DND-41 (cell line): Measurements from ENCODE around the gene NPDC1.
A peak's percentile ranks its signal among the peaks of the same experiment; 100 is the strongest.

Source experiments
- ATAC-seq: fragments of 200-7000 bp; cut with Tn5 transposase; 3 replicates; pipeline ENCODE4 v1.9.1; 2021; ENCODE audit warnings: low read depth; ENCODE audit not compliant: insufficient read depth
- DNase-seq: peaks from one replicate; pipeline ENCODE4 v3.0.0-alpha.2; 2020
- H2AFZ ChIP-seq: 2 replicates; pipeline ENCODE4 v1.6.0; 2012; ENCODE audit warnings: low read depth, low read length
- H3K27ac ChIP-seq: 2 replicates; pipeline ENCODE4 v1.5.1; 2012; ENCODE audit warnings: low read length, inconsistent platforms
- H3K27me3 ChIP-seq: fragments of 200-600 bp; sonication (generic); 2 replicates; pipeline ENCODE4 v1.6.0; 2012; ENCODE audit warnings: low read length, mild to moderate bottlenecking, inconsistent platforms; ENCODE audit not compliant: insufficient read depth, poor library complexity
- H3K36me3 ChIP-seq: 2 replicates; pipeline ENCODE4 v1.5.1; 2012; ENCODE audit warnings: low read length, inconsistent platforms; ENCODE audit not compliant: insufficient read depth
- H3K4me1 ChIP-seq: 2 replicates; pipeline ENCODE4 v1.5.1; 2012; ENCODE audit warnings: mild to moderate bottlenecking, low read length; ENCODE audit not compliant: insufficient read depth
- H3K4me2 ChIP-seq: 2 replicates; pipeline ENCODE4 v1.6.0; 2012; ENCODE audit warnings: mild to moderate bottlenecking, moderate library complexity, low read length, inconsistent platforms; ENCODE audit not compliant: insufficient read depth
- H3K4me3 ChIP-seq, 2 experiments: fragments of 200-600 bp in 1 of 2; shearing (Covaris generic) in 1 of 2; 2 replicates each; pipeline ENCODE4 v1.5.1; 2012 to 2016; ENCODE audit warnings: inconsistent platforms in 2 of 2, low read length in 2 of 2, mild to moderate bottlenecking in 2 of 2, low read depth in 1 of 2, moderate library complexity in 1 of 2
- H3K79me2 ChIP-seq: 2 replicates; pipeline ENCODE4 v1.6.0; 2012; ENCODE audit warnings: low read length, inconsistent platforms; ENCODE audit not compliant: insufficient read depth
- H3K9ac ChIP-seq: 2 replicates; pipeline ENCODE4 v1.6.0; 2012; ENCODE audit warnings: low read depth, mild to moderate bottlenecking, inconsistent platforms, low read length, moderate library complexity
- H3K9me3 ChIP-seq: 2 replicates; pipeline ENCODE4 v1.5.1; 2012; ENCODE audit warnings: low read length, moderate library complexity, mild to moderate bottlenecking, inconsistent platforms; ENCODE audit not compliant: insufficient read depth, severe bottlenecking
- H4K20me1 ChIP-seq: 2 replicates; pipeline ENCODE4 v1.6.0; 2012; ENCODE audit warnings: low read length; ENCODE audit not compliant: insufficient read depth
- EZH2 ChIP-seq: IDR thresholded peaks from 3 replicates; pipeline ENCODE4 v1.6.1; 2012; ENCODE audit warnings: borderline replicate concordance, low read depth, mild to moderate bottlenecking, moderate library complexity, low read length, inconsistent platforms; ENCODE audit not compliant: severe bottlenecking
- TF ChIP-seq, protein P1 (sequence below): IDR thresholded peaks from 2 replicates; pipeline ENCODE4 v1.5.1; 2012; ENCODE audit warnings: borderline replicate concordance, low read length, moderate library complexity, mild to moderate bottlenecking; ENCODE audit not compliant: poor library complexity, severe bottlenecking; ENCODE audit errors: extremely low read depth

Gene NPDC1

DNA sequence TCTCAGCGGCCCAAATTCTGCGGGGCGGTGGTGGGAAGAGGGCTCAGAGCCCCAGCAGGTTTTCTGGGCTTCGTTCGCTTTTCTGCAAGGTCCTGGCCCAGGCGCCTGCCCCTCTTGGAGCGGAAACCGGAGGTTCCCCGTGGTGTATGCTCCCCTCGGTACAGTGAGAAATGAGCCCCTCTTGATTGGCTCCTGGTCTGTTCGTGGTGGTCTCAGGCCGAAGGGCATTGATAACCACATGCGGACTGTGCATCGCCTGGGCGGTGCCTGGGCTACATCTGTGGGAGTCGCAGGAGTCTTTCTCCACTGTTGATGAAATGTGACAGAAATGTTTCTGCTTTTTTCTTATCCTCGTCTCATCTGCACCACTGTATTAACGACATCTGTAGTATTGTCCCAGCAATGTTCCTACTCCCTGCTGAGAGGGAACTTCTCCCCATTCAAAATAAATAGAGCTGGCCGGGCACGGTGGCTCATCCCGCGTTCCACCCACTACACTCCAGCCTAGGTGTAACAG is 41.5 kb upstream of the NPDC1 start:
- H3K4me3 ChIP-seq: peak overlapping the region; percentile 64 to 69; a peak in 3 of 4 replicates
- H3K9me3 ChIP-seq: no peaks in the 10 kb centered on the region
- H2AFZ ChIP-seq: peak overlapping the region; percentile 89
- H3K9ac ChIP-seq: peak overlapping the region; percentile 88
- H4K20me1 ChIP-seq: peaks cover 4% of the 10 kb centered on the region; the same call in 1 of the 2 replicates
- DNase-seq: peak; percentile 41
- peaks cover 22% of the 10 kb centered on the region for H3K79me2 ChIP-seq
- peaks cover 29% of the 10 kb centered on the region for H3K4me1 ChIP-seq
- peak overlapping the region; percentile 95 for H3K4me2 ChIP-seq
- TF ChIP-seq, protein P1, sequence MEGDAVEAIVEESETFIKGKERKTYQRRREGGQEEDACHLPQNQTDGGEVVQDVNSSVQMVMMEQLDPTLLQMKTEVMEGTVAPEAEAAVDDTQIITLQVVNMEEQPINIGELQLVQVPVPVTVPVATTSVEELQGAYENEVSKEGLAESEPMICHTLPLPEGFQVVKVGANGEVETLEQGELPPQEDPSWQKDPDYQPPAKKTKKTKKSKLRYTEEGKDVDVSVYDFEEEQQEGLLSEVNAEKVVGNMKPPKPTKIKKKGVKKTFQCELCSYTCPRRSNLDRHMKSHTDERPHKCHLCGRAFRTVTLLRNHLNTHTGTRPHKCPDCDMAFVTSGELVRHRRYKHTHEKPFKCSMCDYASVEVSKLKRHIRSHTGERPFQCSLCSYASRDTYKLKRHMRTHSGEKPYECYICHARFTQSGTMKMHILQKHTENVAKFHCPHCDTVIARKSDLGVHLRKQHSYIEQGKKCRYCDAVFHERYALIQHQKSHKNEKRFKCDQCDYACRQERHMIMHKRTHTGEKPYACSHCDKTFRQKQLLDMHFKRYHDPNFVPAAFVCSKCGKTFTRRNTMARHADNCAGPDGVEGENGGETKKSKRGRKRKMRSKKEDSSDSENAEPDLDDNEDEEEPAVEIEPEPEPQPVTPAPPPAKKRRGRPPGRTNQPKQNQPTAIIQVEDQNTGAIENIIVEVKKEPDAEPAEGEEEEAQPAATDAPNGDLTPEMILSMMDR: no peak
- TF ChIP-seq EZH2: no peak
- peaks cover 26% of the 10 kb centered on the region for H3K36me3 ChIP-seq
- no peaks in the 10 kb centered on the region for H3K27me3 ChIP-seq
- peak; percentile 13 for ATAC-seq
- peak overlapping the region; percentile 74 for H3K27ac ChIP-seq

DNA sequence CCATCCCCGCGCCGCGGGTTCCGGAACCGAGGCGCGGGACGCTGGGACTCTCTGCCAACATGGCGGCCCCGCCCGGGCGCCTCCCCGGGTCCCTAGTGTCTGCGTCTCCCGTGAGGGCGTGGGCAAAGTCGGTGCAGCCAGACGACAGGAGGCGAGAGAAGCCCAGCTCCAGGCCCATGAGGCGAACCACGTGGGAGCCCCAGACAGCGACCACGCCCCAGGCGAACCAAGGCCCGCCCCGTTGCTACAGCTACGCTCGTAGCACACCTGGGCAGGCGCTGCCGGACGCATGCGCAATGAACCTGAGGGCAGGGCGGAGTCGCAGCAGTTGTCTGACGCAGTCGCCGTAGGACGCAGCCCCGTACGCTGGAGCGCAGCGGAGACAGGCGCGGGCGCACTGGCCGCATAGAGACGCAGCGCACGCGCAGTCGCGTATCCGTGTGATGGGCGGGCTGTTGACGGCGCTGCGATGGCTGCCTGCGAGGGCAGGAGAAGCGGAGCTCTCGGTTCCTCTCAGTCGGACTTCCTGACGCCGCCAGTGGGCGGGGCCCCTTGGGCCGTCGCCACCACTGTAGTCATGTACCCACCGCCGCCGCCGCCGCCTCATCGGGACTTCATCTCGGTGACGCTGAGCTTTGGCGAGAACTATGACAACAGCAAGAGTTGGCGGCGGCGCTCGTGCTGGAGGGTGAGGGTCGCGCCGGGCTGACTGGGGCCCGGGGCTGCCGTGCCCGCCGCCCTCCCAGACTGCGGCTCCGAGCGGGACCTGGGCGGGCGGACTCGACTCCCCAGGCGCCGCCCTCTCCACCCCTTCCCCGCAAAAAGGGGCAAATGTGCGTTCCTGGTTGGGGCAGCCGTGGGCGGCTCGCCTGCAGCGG is 40.8 kb upstream of the NPDC1 start, which contains the start of gene MAN1B1:
Gene MAN1B1 (plus strand): TSS at position 455 of the 878 bp plus-strand sequence. CDS start 15 bp downstream, at position 470.
- DNase-seq (peak; percentile 98), ATAC-seq (peak; percentile 90)
- H3K79me2 ChIP-seq: peaks cover 22% of the 10 kb centered on the region
- peak within 1 kb of the TSS; percentile 88 for H3K9ac ChIP-seq
- H4K20me1 ChIP-seq: peaks cover 4% of the 10 kb centered on the region; the same call in 1 of the 2 replicates
- no peak for TF ChIP-seq EZH2
- TF ChIP-seq, protein P1: no peak
- peak within 1 kb of the TSS; percentile 89 for H2AFZ ChIP-seq
- peak within 1 kb of the TSS; percentile 64 to 69; a peak in 3 of 4 replicates for H3K4me3 ChIP-seq
- peak within 1 kb of the TSS; percentile 74 for H3K27ac ChIP-seq
- peaks cover 20% of the 10 kb centered on the region for H3K36me3 ChIP-seq
- no peaks in the 10 kb centered on the region for H3K27me3 ChIP-seq
- H3K4me2 ChIP-seq: peak within 1 kb of the TSS; percentile 95
- H3K9me3 ChIP-seq: no peaks in the 10 kb centered on the region
- peaks cover 29% of the 10 kb centered on the region for H3K4me1 ChIP-seq

DNA sequence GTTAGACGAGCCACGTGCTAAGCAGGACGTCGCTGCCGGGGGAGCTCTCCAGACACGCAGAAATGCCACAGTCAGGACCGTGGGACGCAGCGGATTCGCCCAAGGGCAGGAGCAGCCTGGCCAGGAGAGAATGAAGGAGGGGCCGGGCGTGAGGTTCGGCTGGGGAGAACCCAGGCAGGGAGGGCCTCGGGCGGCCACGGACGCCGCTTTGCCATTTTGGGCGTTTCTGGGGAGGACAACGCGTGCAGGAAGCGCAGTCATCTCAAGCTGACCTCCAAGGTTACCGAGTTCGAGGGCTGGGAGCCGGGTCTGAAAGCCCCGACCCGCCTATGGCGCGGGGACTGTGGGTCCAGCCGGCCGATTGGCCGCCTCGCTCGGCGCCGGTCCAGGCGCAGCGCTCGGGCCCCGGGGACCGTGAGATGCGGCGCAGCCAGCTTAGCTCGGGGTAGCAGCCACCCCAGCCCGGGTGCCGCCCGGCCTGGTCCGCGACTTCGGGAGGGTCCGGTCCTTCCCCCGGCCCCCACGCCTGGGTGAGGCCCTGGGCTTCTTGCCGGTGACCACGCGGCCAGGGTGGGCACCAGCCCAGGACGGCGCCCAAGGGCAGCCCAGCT is 40.0 kb upstream of the NPDC1 start:
- Histone ChIP-seq H4K20me1 (peaks cover 3% of the 10 kb centered on the region; the same call in 1 of the 2 replicates), H3K4me3 (peak overlapping the region; percentile 42 to 69; a peak in 3 of 4 replicates), H3K9me3 (no peaks in the 10 kb centered on the region), H3K4me1 (peaks cover 29% of the 10 kb centered on the region), H3K27me3 (no peaks in the 10 kb centered on the region), H3K79me2 (peaks cover 20% of the 10 kb centered on the region), H3K36me3 (peaks cover 17% of the 10 kb centered on the region), H3K9ac (peak overlapping the region; percentile 88), H2AFZ (peak overlapping the region; percentile 76), H3K27ac (peak overlapping the region; percentile 63), H3K4me2 (peak overlapping the region; percentile 95)
- ATAC-seq: peak; percentile 4; the same call in 2 of the 3 replicates
- TF ChIP-seq, protein P1: no peak
- no peak for TF ChIP-seq EZH2
- no peak for DNase-seq
